ENCODE data around the gene DAGLA.

DNA sequence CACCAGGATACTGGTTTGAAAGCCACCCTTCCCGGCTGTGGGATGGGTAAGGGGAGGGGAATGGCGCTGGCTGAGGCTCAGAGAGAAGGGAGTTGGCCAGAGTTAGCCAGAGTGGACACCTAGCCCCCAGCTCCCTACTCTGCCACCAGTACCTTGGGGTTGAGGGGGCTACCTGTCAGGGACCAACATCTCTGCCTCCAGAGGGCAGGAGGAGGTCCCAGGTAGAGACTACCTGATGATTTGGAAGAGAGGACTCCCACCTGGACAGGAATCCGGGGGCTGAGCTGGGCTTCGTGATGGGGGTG lies 75.9 kb downstream of the DAGLA start:
- TF ChIP-seq, protein P1, sequence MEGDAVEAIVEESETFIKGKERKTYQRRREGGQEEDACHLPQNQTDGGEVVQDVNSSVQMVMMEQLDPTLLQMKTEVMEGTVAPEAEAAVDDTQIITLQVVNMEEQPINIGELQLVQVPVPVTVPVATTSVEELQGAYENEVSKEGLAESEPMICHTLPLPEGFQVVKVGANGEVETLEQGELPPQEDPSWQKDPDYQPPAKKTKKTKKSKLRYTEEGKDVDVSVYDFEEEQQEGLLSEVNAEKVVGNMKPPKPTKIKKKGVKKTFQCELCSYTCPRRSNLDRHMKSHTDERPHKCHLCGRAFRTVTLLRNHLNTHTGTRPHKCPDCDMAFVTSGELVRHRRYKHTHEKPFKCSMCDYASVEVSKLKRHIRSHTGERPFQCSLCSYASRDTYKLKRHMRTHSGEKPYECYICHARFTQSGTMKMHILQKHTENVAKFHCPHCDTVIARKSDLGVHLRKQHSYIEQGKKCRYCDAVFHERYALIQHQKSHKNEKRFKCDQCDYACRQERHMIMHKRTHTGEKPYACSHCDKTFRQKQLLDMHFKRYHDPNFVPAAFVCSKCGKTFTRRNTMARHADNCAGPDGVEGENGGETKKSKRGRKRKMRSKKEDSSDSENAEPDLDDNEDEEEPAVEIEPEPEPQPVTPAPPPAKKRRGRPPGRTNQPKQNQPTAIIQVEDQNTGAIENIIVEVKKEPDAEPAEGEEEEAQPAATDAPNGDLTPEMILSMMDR (IDR thresholded peaks at IDR 0.05), result no peak
- TF ChIP-seq EZH2 (IDR thresholded peaks at IDR 0.05) (no peak), EZH2phosphoT487 (IDR thresholded peaks at IDR 0.05) (no peak)

Measured in neural progenitor cell (in vitro differentiated cells).